NCI-H1436 (cell line): Measurements from ENCODE around the gene ULK3.

Experiments used
- DNase-seq: peaks from one replicate; lab custom pipeline; 2025; lab: John Stamatoyannopoulos, UW

Gene ULK3

GRCh38 chr15:74822233-74822632 is 20.7 kb downstream of the ULK3 start:
- no peak for DNase-seq

GRCh38 chr15:74821790-74822158 is 21.2 kb downstream of the ULK3 start:
- no peak for DNase-seq

DNA sequence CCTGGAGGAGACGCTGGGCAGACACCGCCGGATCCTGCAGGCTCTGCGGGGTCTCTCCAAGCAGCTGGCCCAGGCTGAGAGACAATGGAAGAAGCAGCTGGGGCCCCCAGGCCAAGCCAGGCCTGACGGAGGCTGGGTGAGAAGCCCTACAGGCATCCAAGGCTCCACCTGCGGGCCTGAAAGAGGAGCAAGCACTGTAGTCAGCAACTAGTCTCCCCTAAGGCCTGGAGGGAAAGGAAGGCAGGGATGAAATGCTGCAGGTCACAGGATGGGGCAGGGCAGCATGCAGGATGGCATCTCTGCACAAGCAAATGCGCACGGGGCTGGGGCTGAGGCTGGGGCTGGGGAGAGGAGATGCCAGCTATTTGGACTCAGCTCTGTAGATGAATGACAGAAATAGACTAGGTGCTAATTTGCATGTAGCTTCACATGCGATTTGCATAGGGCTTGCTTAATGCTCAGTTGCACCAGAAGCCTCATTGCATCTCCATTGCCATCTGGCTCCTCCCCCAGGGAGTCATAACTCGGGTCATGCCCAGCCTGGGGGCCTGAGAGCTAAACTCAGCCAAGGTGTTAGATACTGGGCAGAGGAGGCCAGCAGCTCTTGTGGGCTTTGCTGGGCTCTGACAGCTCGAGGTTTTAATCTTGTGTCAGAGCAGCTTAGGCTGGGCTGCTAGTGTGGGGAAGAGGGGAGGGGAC is 21.7 kb downstream of the ULK3 start:
- no peak for DNase-seq

GRCh38 chr15:74820056-74820455 is 22.9 kb downstream of the ULK3 start:
- DNase-seq: no peak

GRCh38 chr15:74817370-74817737 is 25.6 kb downstream of the ULK3 start:
- DNase-seq: peak; percentile 44

GRCh38 chr15:74816624-74817369 is 26.2 kb downstream of the ULK3 start:
- DNase-seq: peak; percentile 44

DNA sequence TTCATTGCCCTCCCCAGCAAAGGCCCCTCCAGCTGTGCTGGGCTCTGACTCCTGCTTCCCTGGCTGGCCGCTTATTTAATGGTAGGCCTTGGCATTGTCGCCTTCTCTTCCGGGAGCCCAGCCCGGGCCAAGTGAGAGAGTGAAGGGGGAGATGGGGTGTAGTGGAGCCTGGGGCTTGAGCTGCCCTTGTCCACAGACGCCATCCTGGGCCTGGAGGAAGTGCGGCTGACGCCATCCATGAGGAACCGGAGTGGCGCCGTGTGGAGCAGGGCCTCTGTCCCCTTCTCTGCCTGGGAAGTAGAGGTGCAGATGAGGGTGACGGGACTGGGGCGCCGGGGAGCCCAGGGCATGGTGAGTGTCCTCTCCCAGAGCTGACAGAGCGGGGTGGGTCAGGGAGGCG is 27.0 kb downstream of the ULK3 start:
- no peak for DNase-seq

- no peak for DNase-seq
These were observed 27.6 kb downstream of the ULK3 start for GRCh38 chr15:74815121-74815934.

DNA sequence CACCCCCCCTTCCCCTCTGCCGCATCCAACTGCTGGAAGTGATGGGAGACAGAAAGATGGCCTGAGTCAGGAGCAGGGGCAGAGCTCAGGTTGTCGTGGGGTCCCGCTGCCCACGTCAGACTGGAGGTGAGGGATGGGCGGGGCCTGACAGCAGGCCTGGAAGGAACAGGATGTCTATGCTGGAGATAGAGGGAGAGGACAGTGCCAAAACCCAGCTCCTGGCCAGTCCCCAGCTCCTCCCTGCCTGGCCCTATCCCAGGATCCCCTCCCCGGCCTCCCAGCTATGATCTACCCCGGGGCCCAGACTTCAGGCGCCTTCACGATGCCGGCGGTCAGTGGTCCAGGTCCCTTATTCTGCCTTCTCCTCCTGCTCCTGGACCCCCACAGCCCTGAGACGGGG is 30.4 kb downstream of the ULK3 start, which contains the start of gene LMAN1L:
Gene LMAN1L (plus strand): TSS at position 303 of the 400 bp plus-strand sequence. CDS start 20 bp downstream, at position 323.
- DNase-seq: no peak

DNA sequence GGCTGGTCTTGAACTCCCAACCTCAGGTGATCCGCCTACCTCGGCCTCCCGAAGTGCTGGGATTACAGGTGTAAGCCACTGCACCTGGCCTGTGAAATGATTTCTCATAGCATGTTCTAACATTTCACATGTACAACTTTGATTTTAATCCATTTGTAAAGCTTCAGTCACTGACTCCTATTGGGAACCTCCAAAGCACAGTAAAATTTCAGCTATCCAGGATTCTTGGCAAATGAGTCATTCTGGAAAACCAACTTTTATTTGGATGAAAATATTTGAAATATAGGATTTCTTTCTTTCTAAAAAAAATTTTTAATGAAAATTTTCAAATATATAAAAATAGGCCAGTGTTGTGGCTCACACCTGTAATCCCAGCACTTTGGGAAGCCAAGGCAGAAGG is 33.0 kb downstream of the ULK3 start:
- DNase-seq: no peak

- DNase-seq: no peak
These were observed 33.7 kb downstream of the ULK3 start for GRCh38 chr15:74809242-74809641.

- DNase-seq: no peak
These were observed 34.1 kb downstream of the ULK3 start for GRCh38 chr15:74808840-74809229.

- DNase-seq: no peak
These were observed 34.7 kb downstream of the ULK3 start for GRCh38 chr15:74808078-74808839.

DNA sequence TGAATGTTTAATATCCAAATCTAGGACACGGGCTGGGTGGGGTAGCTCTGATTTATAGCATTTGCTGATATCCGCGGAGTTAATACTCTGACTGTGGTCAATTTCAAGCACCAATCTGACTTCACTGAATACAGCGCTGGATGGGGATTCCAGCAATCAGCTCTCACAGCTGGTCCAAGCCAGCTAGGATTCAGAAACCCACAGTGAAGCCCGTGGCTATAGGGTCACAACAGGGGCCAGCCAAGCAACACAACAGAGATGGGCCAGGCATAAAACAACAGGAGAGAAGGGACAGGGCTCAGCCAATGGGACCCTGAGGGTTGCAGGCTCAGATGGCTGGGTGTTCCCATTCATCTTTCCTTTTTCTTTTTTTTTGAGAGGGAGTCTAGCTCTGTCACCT is 35.7 kb downstream of the ULK3 start:
- no peak for DNase-seq

DNA sequence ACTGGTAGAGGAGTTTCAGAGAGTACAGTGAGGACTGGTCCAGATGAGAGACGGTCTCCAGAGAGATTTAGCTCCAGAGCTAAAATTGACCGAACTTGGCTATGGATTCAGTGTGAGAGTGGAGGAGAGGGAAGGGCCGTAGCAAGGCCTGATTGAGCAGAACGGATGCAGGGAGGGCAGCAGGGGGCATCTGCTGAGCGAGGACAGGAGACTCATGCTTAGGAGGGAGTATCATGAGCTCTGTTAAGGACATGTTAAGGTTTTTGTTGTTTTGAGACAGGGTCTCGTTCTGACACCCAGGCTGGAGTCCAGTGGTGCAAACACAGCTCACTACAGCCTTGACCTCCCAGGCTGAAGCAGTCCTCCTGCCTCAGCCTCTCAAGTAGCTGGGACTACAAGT is 38.0 kb downstream of the ULK3 start:
- no peak for DNase-seq

DNA sequence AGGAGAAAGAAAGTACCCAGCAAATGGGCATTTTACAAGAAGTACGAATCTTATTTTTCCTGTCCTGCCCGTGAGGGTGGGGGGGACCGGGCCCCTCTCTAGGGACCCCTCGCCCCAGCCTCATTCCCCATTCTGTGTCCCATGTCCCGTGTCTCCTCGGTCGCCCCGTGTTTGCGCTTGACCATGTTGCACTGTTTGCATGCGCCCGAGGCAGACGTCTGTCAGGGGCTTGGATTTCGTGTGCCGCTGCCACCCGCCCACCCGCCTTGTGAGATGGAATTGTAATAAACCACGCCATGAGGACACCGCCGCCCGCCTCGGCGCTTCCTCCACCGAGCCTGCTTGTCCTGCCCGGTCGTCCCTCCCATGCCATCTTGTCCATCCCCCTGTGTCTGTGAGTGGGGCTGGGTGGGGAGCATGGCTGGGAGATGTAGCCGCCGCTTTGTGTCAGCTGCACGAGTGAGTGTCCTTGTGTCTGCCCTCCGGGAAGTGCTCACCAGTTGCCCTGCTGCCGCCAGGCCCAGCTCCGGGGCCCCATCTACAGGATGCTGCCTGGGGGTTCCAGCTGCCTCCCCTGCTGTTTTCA is 40.0 kb downstream of the ULK3 start:
- DNase-seq: no peak

- DNase-seq: no peak
These were observed 40.7 kb downstream of the ULK3 start for GRCh38 chr15:74802290-74802689.

DNA sequence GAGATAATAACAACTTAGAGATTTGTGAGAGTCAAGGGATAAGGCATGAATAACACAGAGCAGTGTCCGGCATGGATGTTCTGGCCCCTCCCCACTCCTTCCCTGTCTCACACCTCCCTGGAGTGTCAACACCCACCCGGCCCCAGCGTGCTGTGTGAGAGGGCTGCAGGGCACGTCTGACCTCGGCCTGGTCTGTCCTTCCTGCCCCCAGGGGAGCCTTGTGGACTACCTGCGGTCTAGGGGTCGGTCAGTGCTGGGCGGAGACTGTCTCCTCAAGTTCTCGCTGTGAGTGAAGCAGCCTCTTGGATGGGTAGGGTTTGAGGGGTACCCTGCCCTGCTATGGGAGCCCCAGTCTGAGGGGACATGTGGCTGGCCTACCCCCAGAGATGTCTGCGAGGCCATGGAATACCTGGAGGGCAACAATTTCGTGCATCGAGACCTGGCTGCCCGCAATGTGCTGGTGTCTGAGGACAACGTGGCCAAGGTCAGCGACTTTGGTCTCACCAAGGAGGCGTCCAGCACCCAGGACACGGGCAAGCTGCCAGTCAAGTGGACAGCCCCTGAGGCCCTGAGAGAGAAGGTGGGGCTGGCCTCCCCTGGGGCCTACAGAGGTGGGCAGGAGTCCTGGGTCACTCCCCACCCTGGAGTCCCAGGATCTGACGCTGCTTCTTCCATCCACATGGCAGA is 41.5 kb downstream of the ULK3 start:
- no peak for DNase-seq

- no peak for DNase-seq
These were observed 42.3 kb downstream of the ULK3 start for GRCh38 chr15:74800559-74801094.

- peak; percentile 42 for DNase-seq
These were observed 42.9 kb downstream of the ULK3 start for GRCh38 chr15:74799856-74800558.
